ENCODE measurements around the gene CXCL16.
"Not testable (repeated sequence)": the region's sequence is repeated elsewhere in the genome, so short reads cannot be mapped to it uniquely, and the experiment has no call there.

CXCL16 gene

GRCh38 chr17:4719684-4720221 is 20.0 kb downstream of the CXCL16 start:
- no peak for DNase-seq

- no peak for DNase-seq
These were observed 20.6 kb downstream of the CXCL16 start for GRCh38 chr17:4719146-4719545.

- DNase-seq = no peak
These were observed 21.5 kb downstream of the CXCL16 start for GRCh38 chr17:4718276-4718675.

GRCh38 chr17:4717791-4718190 is 21.9 kb downstream of the CXCL16 start:
- DNase-seq = no peak

- DNase-seq = no peak
These were observed 23.6 kb downstream of the CXCL16 start for GRCh38 chr17:4716081-4716480.

GRCh38 chr17:4715063-4715744 is 24.5 kb downstream of the CXCL16 start:
- no peak for DNase-seq

GRCh38 chr17:4714340-4715062 is 25.2 kb downstream of the CXCL16 start:
- not testable (repeated sequence) for DNase-seq

- no peak for DNase-seq
These were observed 27.2 kb downstream of the CXCL16 start for GRCh38 chr17:4712526-4712925.

- DNase-seq = no peak
These were observed 28.0 kb downstream of the CXCL16 start for GRCh38 chr17:4711661-4712181.

GRCh38 chr17:4710693-4711634 is 28.8 kb downstream of the CXCL16 start:
- no peak for DNase-seq

GRCh38 chr17:4709794-4710692 is 29.7 kb downstream of the CXCL16 start, which contains the start of gene ARRB2:
Gene ARRB2, plus strand, starts transcription at chr17:4710632. Its CDS starts 90 bp downstream, at chr17:4710722.
- DNase-seq = peak; percentile 97

GRCh38 chr17:4708436-4708835 is 31.3 kb downstream of the CXCL16 start:
- no peak for DNase-seq

- no peak for DNase-seq
These were observed 33.6 kb downstream of the CXCL16 start for GRCh38 chr17:4706121-4706520.

GRCh38 chr17:4704991-4705390 is 34.7 kb downstream of the CXCL16 start:
- no peak for DNase-seq

GRCh38 chr17:4704574-4704907 is 35.2 kb downstream of the CXCL16 start:
- not testable (repeated sequence) for DNase-seq

- DNase-seq = no peak
These were observed 36.4 kb downstream of the CXCL16 start for GRCh38 chr17:4703330-4703691.

- no peak for DNase-seq
These were observed 38.6 kb downstream of the CXCL16 start for GRCh38 chr17:4701116-4701515.

- DNase-seq = not testable (repeated sequence)
These were observed 40.2 kb downstream of the CXCL16 start for GRCh38 chr17:4699401-4700056.

- DNase-seq = peak in 1 of 2 experiments; percentile 12
These were observed 43.3 kb downstream of the CXCL16 start for GRCh38 chr17:4696437-4696805.

GRCh38 chr17:4693416-4693815 is 46.3 kb downstream of the CXCL16 start:
- no peak for DNase-seq

GRCh38 chr17:4691686-4692085 is 48.0 kb downstream of the CXCL16 start:
- DNase-seq = no peak
